GM19463 (cell line): Measurements from ENCODE around the gene DDX23.

Source experiments
- ATAC-seq: cut with Tn5 transposase; IDR thresholded peaks from one replicate; pipeline ENCODE4 v1.9.1; 2021; ENCODE audit warnings: mild to moderate bottlenecking, moderate library complexity; ENCODE audit not compliant: unreplicated experiment

Gene DDX23

GRCh38 chr12:48800971-48801370, 51.0 kb downstream of the DDX23 start:
- no peak for ATAC-seq

- no peak for ATAC-seq
Observed at GRCh38 chr12:48800457-48800856, 51.5 kb downstream of the DDX23 start.

- ATAC-seq = no peak
Observed at GRCh38 chr12:48796976-48797375, 55.0 kb downstream of the DDX23 start.

DNA sequence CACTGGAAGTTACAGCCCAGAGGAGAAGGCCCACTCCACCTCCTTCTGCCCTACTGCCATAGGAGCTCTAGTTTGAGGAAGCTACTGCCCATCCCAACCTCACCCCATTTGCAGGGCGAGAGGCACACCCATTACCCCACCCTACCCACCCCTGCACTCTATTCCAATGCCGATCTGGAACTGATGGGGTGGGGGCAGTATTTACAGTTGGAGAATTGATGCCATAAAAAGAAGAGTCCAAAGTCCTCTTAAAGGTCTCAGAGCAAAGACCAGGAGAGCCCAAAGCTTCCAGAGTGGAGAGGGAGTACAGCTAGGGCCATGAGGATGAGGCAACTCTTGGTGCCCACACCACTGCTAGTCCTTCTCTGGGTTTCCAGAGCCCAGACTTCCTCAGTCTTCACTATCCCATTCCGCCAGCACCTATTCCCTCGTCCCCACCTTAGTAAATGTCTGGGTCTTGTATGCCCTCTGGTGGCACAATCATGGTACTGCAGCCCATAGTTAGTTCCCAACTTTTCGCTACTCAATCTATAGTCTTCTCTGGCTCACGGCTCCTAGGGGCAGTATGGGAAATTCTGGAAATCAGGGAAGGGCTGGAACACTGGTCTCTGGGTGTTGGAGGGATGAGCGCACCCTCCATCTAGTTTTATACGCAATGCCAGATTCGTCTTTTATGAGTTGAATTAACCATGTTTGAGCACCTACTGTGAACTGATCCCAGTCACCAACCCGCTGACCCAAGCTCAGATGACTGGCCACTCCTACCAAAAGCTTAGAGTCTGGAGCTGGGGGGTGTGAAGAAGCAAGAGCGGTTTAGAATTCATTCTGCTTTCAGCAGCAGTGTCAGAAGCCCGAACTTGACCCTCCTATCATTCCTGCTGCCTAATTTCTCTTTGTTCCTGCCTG, 56.2 kb downstream of the DDX23 start:
- ATAC-seq = peak; percentile 45

GRCh38 chr12:48794870-48795269, 57.1 kb downstream of the DDX23 start:
- no peak for ATAC-seq

DNA sequence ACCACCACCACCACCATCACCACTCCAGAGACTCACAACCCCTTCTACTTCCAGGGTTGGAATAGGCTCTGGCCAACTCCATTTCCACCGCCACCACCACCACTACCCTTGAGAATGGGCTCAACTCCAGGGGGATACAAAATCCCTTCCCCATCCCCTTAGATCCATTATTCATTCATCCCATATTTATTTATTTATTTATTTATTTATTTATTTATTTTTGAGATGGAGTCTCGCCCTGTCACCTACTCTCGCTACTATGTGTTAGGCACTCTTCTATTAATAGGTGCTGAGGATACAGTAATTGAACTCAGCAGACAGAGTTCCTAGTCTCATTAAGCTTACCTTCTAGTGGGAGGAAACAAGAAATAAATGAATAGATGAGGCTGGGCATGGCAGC, 58.3 kb downstream of the DDX23 start:
- no peak for ATAC-seq

DNA sequence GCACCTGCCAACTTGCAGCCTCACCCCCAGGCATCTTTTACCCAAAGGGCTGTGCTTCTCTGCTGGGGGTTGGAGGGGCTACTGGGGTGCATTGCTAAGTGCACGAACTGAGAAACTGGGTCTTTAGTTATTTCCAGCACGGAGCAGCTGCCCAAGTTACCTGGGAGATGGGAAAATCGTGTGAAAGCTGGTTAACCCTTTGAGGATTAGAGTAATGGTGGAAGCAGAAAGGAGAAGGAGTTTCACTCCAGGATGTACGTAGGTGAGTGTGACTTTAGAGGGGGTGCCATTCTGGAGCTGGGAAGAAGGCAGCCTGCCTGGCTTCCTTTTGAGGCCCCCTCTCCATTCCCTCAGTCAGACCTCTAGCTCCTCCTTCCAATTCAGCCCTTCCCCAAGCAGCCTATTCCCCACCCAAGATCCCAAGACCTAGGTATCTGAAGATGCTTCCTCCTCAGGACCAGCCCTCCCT, 62.1 kb downstream of the DDX23 start:
- ATAC-seq = no peak

- ATAC-seq = peak; percentile 52
Observed at GRCh38 chr12:48788854-48789775, 62.8 kb downstream of the DDX23 start, which contains the start of gene ADCY6. Gene ADCY6, minus strand, starts transcription at chr12:48789089. Its CDS starts 5,655 bp downstream, at chr12:48783434.

DNA sequence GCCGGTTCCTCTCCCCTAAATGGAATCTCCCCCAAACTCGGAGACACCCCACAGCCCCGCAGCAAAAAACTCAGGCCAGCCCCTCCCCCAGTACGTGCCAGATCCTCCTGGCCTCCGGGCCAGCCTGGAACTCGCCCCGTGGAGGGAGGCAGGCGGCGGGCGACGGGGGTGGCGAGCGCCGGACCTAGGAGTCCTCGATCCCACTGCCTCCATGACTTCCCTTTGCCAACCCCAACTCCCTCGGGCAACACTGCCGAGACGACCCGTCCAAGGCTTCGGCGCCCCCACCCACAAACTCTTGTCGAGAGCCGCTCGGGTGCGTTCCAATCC, 63.5 kb downstream of the DDX23 start:
- peak; percentile 8 for ATAC-seq

DNA sequence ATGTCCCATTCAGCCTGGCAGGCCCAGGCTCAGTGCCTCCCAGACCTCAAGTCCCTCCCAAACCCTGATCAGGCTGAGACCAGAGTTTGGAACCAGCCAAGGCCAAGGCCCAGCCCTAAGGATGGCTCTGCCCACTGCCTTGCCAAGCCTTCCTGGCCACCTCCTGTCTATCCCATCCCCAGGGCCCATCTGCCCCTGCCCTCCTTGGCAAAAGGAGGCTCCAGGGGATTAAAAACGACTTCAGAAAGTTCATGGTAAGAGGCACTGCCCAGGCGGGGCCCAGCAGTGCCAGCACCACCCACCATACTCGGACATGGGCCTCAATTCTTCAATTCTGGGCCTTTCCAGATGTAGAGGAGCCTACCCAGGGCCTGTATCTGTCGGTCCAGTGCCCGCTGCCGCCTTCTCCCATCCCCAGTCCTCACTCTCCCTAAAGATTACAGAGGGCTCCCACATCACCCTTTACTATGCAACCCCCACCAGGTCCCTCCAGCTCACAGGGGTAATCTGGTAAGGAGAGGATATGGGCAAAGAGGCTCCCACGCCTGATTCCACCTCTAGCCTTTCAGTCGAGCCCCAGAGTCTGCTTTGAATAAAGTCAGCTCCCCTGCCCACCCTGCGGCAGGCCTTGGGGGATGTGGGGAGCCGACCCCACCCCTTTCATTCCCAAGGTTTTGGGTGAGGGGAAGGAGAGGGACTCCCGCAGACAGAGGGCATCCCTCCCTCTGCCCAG, 64.0 kb downstream of the DDX23 start:
- no peak for ATAC-seq

DNA sequence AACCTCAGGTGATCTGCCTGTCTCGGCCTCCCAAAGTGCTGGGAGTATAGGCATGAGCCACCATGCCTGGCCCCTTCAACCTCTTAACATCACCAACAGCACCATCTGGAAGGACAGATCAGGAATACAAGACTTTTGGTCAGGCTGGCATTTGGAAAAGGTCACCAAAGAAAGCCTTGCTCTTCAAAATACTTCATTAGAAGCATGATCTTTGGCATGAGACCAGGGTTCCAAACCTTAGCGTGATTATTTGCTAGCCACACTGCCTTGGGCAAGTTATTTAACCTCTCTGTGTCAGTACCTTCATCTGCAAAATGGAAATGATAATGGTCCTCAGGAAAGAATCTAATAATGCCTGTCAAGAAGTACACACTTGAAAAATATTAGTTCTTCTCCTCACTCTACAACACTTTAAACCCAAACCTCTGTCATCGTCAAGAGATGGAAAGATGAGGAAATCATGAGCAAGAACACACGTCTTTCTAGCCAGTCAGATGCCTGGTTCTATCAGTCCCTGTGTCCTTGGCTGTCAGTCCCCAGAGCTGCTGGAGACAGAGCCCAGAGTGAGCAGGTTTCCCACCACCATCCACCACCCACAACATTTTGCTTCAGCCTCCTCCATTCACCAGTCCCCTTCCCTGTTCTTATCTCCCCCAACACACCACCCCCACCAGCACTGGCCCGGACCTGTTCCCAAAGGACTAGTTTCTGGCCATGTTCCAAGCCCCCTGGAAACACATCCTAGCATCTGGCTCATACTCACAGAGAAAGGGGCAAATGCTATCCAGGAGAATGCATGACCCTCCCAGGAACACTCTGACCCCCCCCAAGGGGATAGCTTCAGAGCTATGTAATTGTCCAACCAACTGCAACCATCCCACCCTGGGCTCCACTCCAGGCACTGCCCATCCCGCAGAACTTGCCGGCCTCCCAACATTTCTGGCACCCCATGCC, 65.1 kb downstream of the DDX23 start:
- ATAC-seq = no peak

- no peak for ATAC-seq
Observed at GRCh38 chr12:48783432-48783831, 68.5 kb downstream of the DDX23 start.

DNA sequence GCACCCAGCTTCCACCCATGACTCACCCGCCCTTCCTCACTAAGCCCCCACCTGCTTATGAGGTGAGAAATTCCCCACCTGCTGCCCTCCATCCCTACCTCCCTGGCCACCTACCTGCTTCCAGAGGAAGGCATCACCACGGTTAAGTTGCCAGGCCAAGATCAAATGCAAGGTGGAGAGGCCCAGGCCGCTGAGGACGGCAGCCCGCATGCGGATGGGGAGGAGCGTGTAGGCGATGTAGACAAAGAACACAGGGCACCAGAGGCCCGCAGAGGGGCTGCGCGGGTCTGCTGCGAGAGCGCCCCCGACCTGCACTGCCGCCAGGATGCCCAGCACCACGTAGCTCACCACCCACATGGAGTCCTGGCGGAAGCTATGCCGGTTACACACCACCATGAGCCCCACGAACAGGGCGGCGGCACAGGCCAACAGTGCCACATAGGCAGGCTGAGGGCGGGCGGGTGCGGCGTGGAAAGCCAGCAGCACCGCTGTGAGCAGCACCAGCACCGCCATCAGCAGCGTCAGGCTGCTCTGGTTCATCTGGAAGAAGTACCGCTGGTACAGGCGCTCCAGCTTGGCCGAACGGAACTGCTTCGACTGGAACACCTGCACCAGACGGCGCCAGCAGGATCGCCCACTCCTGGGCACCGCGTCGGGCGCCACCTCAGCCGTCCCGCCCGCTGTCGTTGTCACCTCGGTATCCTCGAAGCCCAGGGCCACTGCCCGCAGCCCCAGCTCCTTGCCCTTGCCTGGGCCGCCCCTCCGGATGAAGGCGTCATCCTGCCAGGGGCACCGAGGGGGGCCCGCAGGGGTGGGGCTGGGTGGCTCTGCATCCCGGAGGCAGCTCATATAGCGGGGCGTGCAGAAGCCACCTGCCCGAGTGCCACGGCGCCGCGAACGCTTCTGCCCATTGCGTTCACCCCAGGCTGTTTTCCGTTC, 69.2 kb downstream of the DDX23 start:
- no peak for ATAC-seq

- ATAC-seq = no peak
Observed at GRCh38 chr12:48781750-48782456, 70.1 kb downstream of the DDX23 start.

GRCh38 chr12:48780381-48781025, 71.5 kb downstream of the DDX23 start:
- ATAC-seq = no peak

DNA sequence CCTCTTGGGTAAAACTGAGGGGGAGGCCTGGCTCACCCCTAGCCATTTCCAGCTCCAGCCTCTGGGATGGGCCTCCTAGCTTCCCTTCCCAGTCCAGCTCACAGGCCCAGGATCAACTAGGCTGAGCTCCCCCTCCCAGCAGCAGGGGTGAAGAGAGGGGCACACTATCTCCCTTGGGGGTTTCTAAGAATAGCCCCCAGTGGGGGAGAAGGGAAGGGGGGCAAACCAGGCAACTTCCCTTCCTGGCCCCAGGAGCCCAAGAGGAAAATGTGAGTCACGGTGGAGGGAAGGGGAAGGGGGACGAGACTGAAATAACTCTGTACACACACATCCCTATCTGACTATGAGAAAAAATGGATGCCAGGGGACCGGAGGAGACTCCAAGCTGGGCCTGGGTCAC, 72.1 kb downstream of the DDX23 start:
- no peak for ATAC-seq
